DND-41 (cell line): Measurements from ENCODE around the gene C1orf174.

Experiments
- CTCF ChIP-seq: IDR thresholded peaks from 2 replicates; pipeline ENCODE4 v1.5.1; 2012; ENCODE audit warnings: borderline replicate concordance, low read length, moderate library complexity, mild to moderate bottlenecking; ENCODE audit not compliant: poor library complexity, severe bottlenecking; ENCODE audit errors: extremely low read depth
- EZH2 ChIP-seq: IDR thresholded peaks from 3 replicates; pipeline ENCODE4 v1.6.1; 2012; ENCODE audit warnings: borderline replicate concordance, low read depth, mild to moderate bottlenecking, moderate library complexity, low read length, inconsistent platforms; ENCODE audit not compliant: severe bottlenecking

- TF ChIP-seq CTCF, result no peak
- no peak for TF ChIP-seq EZH2
Observed at GRCh38 chr1:3888301-3888700, 11.8 kb downstream of the C1orf174 start.
